ENCODE results near the gene HYKK. TPM values are rescaled to one million over a fixed set of nuclear protein-coding genes. Genes with fewer than 3 reads are reported as not detected.

The HYKK gene
- total and polyA plus RNA-seq, 2 of the 13 experiments (the other 11 are each of a cell fraction or from before 2014, with no cell fraction given): 3.5 to 5.4 TPM

DNA sequence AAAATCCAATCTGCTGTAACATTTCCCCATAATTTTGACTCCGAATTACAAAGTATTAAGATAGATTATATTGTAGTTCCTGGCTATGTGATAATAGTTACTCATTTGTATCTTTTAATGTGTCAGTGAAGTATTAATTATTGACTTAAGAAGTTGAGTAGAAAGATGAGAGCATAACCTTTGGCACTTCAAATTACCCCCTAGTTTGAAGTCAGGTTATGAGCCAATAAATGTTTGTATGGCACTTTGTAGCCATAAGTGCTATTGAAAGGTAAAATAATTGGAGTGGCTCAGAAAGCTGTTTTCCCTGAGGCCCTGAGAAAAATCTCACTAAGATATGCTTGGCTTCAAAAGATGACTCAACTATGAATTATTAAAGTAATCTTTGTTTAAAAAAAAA, 38.3 kb upstream of the HYKK start:
- Histone ChIP-seq H3K9me3 (ENCODE audit: low read length) (no peaks in the 10 kb centered on the region), H3K36me3 (replicated peaks in 1 of 2; ENCODE audit: control insufficient read depth in 1 of 2, insufficient read depth in 2 of 2, low read length in 2 of 2) (peaks cover 17 to 82% of the 10 kb centered on the region in 2 experiments), H3K4me1 (ENCODE audit: insufficient read depth, low read length) (no peaks in the 10 kb centered on the region), H3K9ac (ENCODE audit: insufficient read depth, low read depth, low read length) (no peak overlapping the region), H3K4me2 (ENCODE audit: low read depth, low read length) (no peak overlapping the region), H4K20me1 (ENCODE audit: insufficient read depth, low read length) (no peaks in the 10 kb centered on the region), H3K27ac (ENCODE audit: extremely low read length, insufficient read depth, low read length) (no peak overlapping the region), H3K4me3 (replicated peaks in 1 of 3; ENCODE audit: insufficient read depth in 1 of 3, low read depth in 2 of 3, low read length in 3 of 3) (no peak overlapping the region), H2AFZ (ENCODE audit: low read length) (no peak overlapping the region), H3K27me3 (ENCODE audit: control insufficient read depth in 1 of 2, insufficient read depth in 2 of 2, low read length in 2 of 2) (no peaks in the 10 kb centered on the region), H3K79me2 (ENCODE audit: insufficient read depth, low read length) (no peaks in the 10 kb centered on the region)
- POLR2A ChIA-PET: no interaction called here
- FAIRE-seq (no peak), DNase-seq (ENCODE audit: low spot score) (no peak), ATAC-seq (no peak)
- intact Hi-C loops (cut with micrococcal nuclease; ENCODE audit: unreplicated experiment): no loop called here
- CTCF ChIA-PET (ENCODE audit: low intra/inter-chr PET ratio, low total read pairs): no interaction called here
- in situ Hi-C loops (cut with HindIII; ENCODE audit: extremely low pct_ligation_motif_present, low pct_unique_long_range_greater_than_20kb): no loop called here
- WGBS (ENCODE audit: low lambda C conversion rate): 98% methylated on average over 1 of the region's 1 CpG
- no TSS peak for BruUV-seq (replicated peaks)
- TF ChIP-seq SSRP1 (CRISPR knock-in tag; IDR thresholded peaks at IDR 0.05) (no peak), KLF15 (CRISPR knock-in tag; IDR thresholded peaks at IDR 0.05; ENCODE audit: borderline replicate concordance) (no peak), CSRNP1 (CRISPR knock-in tag; IDR thresholded peaks at IDR 0.05) (no peak), ZNF770 (CRISPR knock-in tag; IDR thresholded peaks at IDR 0.05) (no peak), E2F2 (CRISPR knock-in tag; IDR thresholded peaks at IDR 0.05; ENCODE audit: borderline replicate concordance) (no peak), RBAK (CRISPR knock-in tag; IDR thresholded peaks at IDR 0.05) (no peak)

Measured in HepG2 (cell line).